OCI-LY3 (cell line): ENCODE data around the gene FGD5.

ENCODE experiments used
- CTCF ChIP-seq: fragments of 200-600, 300-600 bp; sonication (generic); IDR thresholded peaks from 2 replicates; pipeline ENCODE4 v1.5.1; 2014; ENCODE audit warnings: antibody characterized with exemption, low read length, low read depth
- EZH2phosphoT487 ChIP-seq: fragments of 200-600 bp; shearing (Covaris generic); IDR thresholded peaks from 2 replicates; pipeline ENCODE4 v1.6.1; 2018; ENCODE audit warnings: antibody characterized with exemption, mixed run types, low read depth

- TF ChIP-seq CTCF (no peak), EZH2phosphoT487 (no peak)
Observed at GRCh38 chr3:14874784-14875183, 56.0 kb downstream of the FGD5 start.
